Colonic mucosa (tissue), 4 donors: ENCODE results near the gene DLG2. TPM values are rescaled to one million over a fixed set of nuclear protein-coding genes. Genes with fewer than 3 reads are reported as not detected.

ENCODE experiments used
- DNase-seq: peaks from one replicate; pipeline ENCODE4 v3.0.0-alpha.2; 2020
- H3K27ac ChIP-seq: fragments of 200-600 bp; one replicate; pipeline ENCODE4 v1.8.0; 2021
- H3K27me3 ChIP-seq: fragments of 200-600 bp; one replicate; pipeline ENCODE4 v1.8.0; 2021
- H3K36me3 ChIP-seq: fragments of 200-600 bp; one replicate; pipeline ENCODE4 v1.8.0; 2021
- H3K4me1 ChIP-seq: fragments of 200-600 bp; one replicate; pipeline ENCODE4 v1.8.0; 2021; ENCODE audit warnings: mild to moderate bottlenecking
- H3K4me3 ChIP-seq: fragments of 200-600 bp; one replicate; pipeline ENCODE4 v1.8.0; 2021
- H3K9ac ChIP-seq, 2 donors: one replicate each; pipeline ENCODE4 v1.7.0; 2013; ENCODE audit warnings: control low read depth in 2 of 2, low read depth in 2 of 2, low read length in 2 of 2
- H3K9me3 ChIP-seq: fragments of 200-600 bp; one replicate; pipeline ENCODE4 v1.8.0; 2021
- CTCF ChIP-seq: fragments of 200-600 bp; IDR thresholded peaks from one replicate; pipeline ENCODE4 v1.8.0; 2022; ENCODE audit warnings: antibody characterized with exemption, mild to moderate bottlenecking
- intact Hi-C: fragments of 100-400 bp; cut with DNase I; formaldehyde crosslinking; loops from one replicate; pipeline ENCODE4 v1.14.1; 2022
- total RNA-seq, 2 donors: library from RNA; stranded (reverse); fragmentation: NEBNext Ultra II Directional in 1 of 2; extraction: Animal tissue kit (Norgen Biotek cat#: 25700) in 1 of 2; gene quantifications; one replicate each; pipeline ENCODE4 v1.2.1, GENCODE V29; 2021
- donor health status: healthy.
- donor health status: DM: no; HTN: no; CAD: no.
- donor health status: DM: no; HTN: no; CAD: no.

Gene DLG2
- total RNA-seq, 2 donors from 2014 or later, result 1.4 to 3.3 TPM

DNA sequence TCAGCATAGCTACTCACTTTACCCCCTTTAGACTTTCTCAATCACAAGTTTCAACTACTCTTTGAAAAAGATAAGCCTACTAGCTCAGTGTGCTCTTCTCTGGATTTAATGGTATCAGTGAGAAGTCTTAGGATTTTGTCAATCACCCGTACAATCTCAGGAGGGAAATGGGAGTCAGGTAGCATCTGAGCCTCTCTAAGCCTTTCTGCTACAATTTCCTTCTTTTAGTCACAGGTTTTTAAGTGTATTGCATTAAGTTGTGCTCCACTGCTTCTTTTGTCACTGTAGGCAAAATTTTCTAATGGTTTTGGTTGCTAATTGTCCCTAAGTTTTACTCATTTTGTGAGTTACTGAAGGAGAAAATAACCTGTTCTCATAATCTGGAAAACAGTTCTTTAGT is 1582.4 kb downstream of the DLG2 start:
- TF ChIP-seq CTCF, result no peak

DNA sequence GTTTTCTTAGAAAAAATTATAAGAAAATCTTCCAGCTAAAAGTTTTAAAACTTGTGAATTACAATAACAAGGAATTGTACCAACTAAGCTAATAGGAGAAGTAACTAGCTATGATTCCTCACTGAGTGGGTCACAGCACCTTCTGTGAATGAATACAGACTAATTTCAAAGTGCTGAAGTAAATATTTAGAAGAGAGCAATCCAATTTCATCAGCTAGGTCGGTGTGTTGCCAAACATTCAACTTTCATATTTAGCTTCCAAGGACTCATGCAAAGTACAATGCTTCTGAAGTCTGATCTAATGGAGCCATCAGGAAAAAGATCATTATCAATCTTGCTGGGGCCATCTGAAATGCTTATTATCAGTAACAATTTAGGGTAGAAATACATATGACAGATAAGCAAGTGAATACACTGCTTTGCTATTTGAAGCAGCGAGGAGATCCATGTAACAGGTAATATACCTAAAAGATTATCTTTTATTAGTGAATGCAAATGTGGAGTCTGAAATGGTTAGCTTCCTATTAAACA is 1590.4 kb downstream of the DLG2 start:
- Histone ChIP-seq H3K27ac (no peak overlapping the region), H3K27me3 (no peaks in the 10 kb centered on the region)

More for the DNA sequence above, 1582.4 kb downstream of the DLG2 start:
- no peak overlapping the region for H3K9ac ChIP-seq
- H3K27ac ChIP-seq, result no peak overlapping the region
- no peaks in the 10 kb centered on the region for H3K27me3 ChIP-seq
- H3K36me3 ChIP-seq, result no peaks in the 10 kb centered on the region
- H3K4me3 ChIP-seq, result no peak overlapping the region
- no peaks in the 10 kb centered on the region for H3K9me3 ChIP-seq
- H3K4me1 ChIP-seq, result no peaks in the 10 kb centered on the region
- DNase-seq, result no peak
- intact Hi-C loops, result no loop called here

DNA sequence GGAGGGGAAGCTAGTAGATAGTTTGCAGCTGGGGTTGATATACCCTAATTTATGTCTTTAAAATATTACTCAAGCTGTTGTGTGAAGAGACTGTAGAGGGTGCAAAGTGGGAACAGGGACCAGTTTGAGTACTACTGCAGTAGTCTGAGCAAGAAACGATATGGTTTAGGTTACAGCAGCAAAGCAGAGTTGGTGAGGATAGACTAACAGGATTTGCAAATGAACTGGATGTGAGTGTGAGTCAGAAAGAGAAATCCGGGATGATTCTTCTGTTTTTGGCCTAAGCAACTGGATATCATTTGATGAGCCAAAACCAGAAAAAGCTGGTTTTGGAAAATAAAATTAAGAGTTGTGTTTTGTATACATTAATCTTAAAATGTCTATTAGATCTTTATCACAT is 1591.5 kb downstream of the DLG2 start:
- H3K27ac ChIP-seq, result no peak overlapping the region
- H3K9me3 ChIP-seq, result no peaks in the 10 kb centered on the region

More for the DNA sequence above, 1590.4 kb downstream of the DLG2 start:
- intact Hi-C loops, result no loop called here
- Histone ChIP-seq H3K9ac (no peak overlapping the region), H3K4me3 (no peak overlapping the region), H3K4me1 (no peaks in the 10 kb centered on the region), H3K36me3 (no peaks in the 10 kb centered on the region), H3K9me3 (no peaks in the 10 kb centered on the region)
- TF ChIP-seq CTCF, result no peak
- DNase-seq, result no peak

DNA sequence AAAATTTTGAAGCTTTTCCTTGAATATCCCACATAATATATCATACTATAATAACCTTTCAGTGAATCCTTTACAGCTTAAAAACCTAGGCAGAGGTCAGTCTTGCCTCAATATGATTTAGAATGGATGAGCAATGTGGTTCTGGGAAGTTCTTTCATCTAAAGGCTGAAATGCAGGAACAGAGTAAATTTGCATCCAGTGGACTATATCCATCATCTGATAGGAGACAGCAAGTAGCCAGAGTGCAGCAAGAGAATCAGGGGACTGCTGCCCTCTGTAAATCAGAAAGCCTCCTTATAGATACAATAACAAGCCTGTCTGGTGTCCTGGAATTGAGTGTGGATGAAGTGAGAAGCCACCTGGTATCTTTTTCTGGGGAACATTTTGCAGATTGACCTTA is 1592.7 kb downstream of the DLG2 start:
- TF ChIP-seq CTCF, result no peak
- Histone ChIP-seq H3K9ac (no peak overlapping the region), H3K4me1 (no peaks in the 10 kb centered on the region), H3K27me3 (no peaks in the 10 kb centered on the region), H3K27ac (no peak overlapping the region), H3K9me3 (no peaks in the 10 kb centered on the region), H3K4me3 (no peak overlapping the region), H3K36me3 (no peaks in the 10 kb centered on the region)
- DNase-seq, result no peak
- intact Hi-C loops, result no loop called here

More for the DNA sequence above, 1591.5 kb downstream of the DLG2 start:
- no peaks in the 10 kb centered on the region for H3K4me1 ChIP-seq
- no peak for TF ChIP-seq CTCF
- H3K36me3 ChIP-seq, result no peaks in the 10 kb centered on the region
- no peak for DNase-seq
- no peaks in the 10 kb centered on the region for H3K27me3 ChIP-seq
- no peak overlapping the region for H3K9ac ChIP-seq
- intact Hi-C loops, result no loop called here
- no peak overlapping the region for H3K4me3 ChIP-seq

DNA sequence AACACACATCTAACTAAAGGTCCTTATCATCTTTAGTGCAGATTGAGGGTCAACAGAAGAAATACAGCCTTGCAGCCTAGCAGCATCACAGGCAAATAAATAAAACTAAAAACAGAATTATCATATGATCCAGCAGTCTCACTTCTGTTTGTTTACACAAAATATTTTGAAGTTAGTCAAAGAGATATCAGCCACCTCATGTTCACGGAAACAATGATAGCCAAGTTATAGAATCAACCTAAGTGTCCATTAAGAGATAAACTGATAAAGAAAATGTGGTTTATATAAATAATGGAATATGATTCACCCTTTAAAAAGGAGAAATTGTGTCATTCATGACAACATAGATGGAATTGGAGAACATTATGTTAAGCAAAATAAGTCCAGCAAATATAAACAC is 1602.9 kb downstream of the DLG2 start:
- no peaks in the 10 kb centered on the region for H3K36me3 ChIP-seq
- H3K27me3 ChIP-seq, result no peaks in the 10 kb centered on the region
- H3K4me1 ChIP-seq, result no peaks in the 10 kb centered on the region
- DNase-seq, result no peak
- intact Hi-C loops, result no loop called here
- no peaks in the 10 kb centered on the region for H3K9me3 ChIP-seq
- H3K27ac ChIP-seq, result no peak overlapping the region
- no peak overlapping the region for H3K4me3 ChIP-seq
- no peak for TF ChIP-seq CTCF
- H3K9ac ChIP-seq, result no peak overlapping the region
